Tibial nerve (tissue), 4 donors: Measurements from ENCODE around the gene PSD2. TPM values are rescaled to one million over a fixed set of nuclear protein-coding genes. Genes with fewer than 3 reads are reported as not detected.

Source experiments
- DNase-seq, 2 donors: peaks; one replicate each; pipeline ENCODE4 v3.0.0-alpha.2; 2019; ENCODE audit warnings: low spot score in 2 of 2
- H3K27ac ChIP-seq, 4 donors: fragments of 200-600 bp; sonication (generic) in 3 of 4; one replicate each; pipeline ENCODE4 v1.5.1; 2017 to 2019; ENCODE audit warnings: mild to moderate bottlenecking in 1 of 4
- H3K27me3 ChIP-seq, 2 donors: fragments of 200-600 bp; sonication (generic) in 1 of 2; one replicate each; pipeline versions ENCODE4 v1.5.1 to v1.6.0; 2017 to 2019
- H3K36me3 ChIP-seq, 3 donors: fragments of 200-600 bp; sonication (generic); one replicate each; pipeline ENCODE4 v1.5.1; 2018 to 2019
- H3K4me1 ChIP-seq, 4 donors: fragments of 200-600 bp; sonication (generic) in 3 of 4; one replicate each; pipeline ENCODE4 v1.5.1; 2017 to 2019
- H3K4me3 ChIP-seq, 4 donors: fragments of 200-600 bp; sonication (generic) in 3 of 4; one replicate each; pipeline ENCODE4 v1.5.1; 2017 to 2019; ENCODE audit warnings: mild to moderate bottlenecking in 1 of 4, moderate library complexity in 1 of 4
- H3K9me3 ChIP-seq, 4 donors: fragments of 200-600 bp; sonication (generic) in 3 of 4; one replicate each; pipeline ENCODE4 v1.5.1; 2017 to 2019
- EP300 ChIP-seq, 2 donors: sonication (generic); formaldehyde crosslinking; IDR thresholded peaks; one replicate each; pipeline ENCODE4 v1.6.1; 2017; ENCODE audit warnings: antibody characterized with exemption in 2 of 2, mild to moderate bottlenecking in 1 of 2
- POLR2A ChIP-seq, 2 donors: fragments of 450-650 bp; IDR thresholded peaks; one replicate each; pipeline ENCODE4 v1.6.1; 2017; ENCODE audit warnings: antibody characterized with exemption in 2 of 2, mild to moderate bottlenecking in 2 of 2, moderate library complexity in 2 of 2
- WGBS, 2 donors: methylation state at CpG; one replicate each; pipeline ENCODE4 v1.1.5; 2018; 5-methylcytosine and 5-hydroxymethylcytosine counted together
- total RNA-seq, 4 donors: library from RNA; depleted of rRNA; stranded (reverse); fragments of >200 nt; gene quantifications; one replicate each; pipeline ENCODE4 v1.1.0, GENCODE V29; 2016
- TF ChIP-seq, protein P1 (sequence below), 5 experiments: fragments of 200-600 bp in 3 of 5; fragments of 450-650 bp in 2 of 5; sonication (generic) in 3 of 5; IDR thresholded peaks; one replicate each; pipeline ENCODE4 v1.5.1; 2016 to 2019; ENCODE audit warnings: antibody characterized with exemption in 5 of 5, mild to moderate bottlenecking in 3 of 5, moderate library complexity in 2 of 5

Gene PSD2
- total RNA-seq, 4 donors from 2014 or later: under 0.01 to 0.30 (median 0.21) TPM; not detected in 1

DNA sequence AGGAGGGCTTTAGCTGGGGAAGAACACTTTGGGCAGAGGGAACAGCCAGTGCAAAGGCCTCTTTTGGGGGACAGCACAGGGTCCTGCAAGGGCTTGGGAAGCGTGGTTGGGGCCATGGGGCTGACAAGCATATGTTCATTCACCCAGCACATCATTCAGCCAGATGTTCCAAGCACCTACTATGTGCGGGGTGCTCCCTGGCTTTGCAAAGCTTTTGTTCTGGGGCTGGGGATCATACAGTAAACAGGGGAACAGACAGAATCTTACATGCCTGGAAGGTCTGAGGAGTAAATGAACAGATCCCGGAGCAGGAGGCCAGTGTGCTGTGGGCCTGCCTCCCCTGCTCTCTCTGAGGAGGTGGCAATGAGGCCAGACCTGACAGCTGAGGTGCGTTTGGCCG is 16.7 kb downstream of the PSD2 start:
- H3K4me1 ChIP-seq: no peaks in the 10 kb centered on the region
- no peak for DNase-seq
- no peaks in the 10 kb centered on the region for H3K27me3 ChIP-seq
- TF ChIP-seq EP300 (IDR thresholded peaks at IDR 0.05): no peak
- TF ChIP-seq, protein P1, sequence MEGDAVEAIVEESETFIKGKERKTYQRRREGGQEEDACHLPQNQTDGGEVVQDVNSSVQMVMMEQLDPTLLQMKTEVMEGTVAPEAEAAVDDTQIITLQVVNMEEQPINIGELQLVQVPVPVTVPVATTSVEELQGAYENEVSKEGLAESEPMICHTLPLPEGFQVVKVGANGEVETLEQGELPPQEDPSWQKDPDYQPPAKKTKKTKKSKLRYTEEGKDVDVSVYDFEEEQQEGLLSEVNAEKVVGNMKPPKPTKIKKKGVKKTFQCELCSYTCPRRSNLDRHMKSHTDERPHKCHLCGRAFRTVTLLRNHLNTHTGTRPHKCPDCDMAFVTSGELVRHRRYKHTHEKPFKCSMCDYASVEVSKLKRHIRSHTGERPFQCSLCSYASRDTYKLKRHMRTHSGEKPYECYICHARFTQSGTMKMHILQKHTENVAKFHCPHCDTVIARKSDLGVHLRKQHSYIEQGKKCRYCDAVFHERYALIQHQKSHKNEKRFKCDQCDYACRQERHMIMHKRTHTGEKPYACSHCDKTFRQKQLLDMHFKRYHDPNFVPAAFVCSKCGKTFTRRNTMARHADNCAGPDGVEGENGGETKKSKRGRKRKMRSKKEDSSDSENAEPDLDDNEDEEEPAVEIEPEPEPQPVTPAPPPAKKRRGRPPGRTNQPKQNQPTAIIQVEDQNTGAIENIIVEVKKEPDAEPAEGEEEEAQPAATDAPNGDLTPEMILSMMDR (IDR thresholded peaks at IDR 0.05): no peak
- no peak for TF ChIP-seq POLR2A (IDR thresholded peaks at IDR 0.05)
- H3K9me3 ChIP-seq: no peaks in the 10 kb centered on the region
- 87 to 88% methylated on average over 5 of the region's 5 CpGs for WGBS, 2 donors
- H3K4me3 ChIP-seq: no peak overlapping the region
- H3K27ac ChIP-seq: no peak overlapping the region
- no peaks in the 10 kb centered on the region for H3K36me3 ChIP-seq

GRCh38 chr5:139812836-139813805 is 17.5 kb downstream of the PSD2 start:
- Histone ChIP-seq H3K4me3 (no peak overlapping the region), H3K36me3 (no peaks in the 10 kb centered on the region), H3K27me3 (no peaks in the 10 kb centered on the region), H3K4me1 (no peaks in the 10 kb centered on the region), H3K27ac (no peak overlapping the region), H3K9me3 (peaks cover 0 to 7% (median 0%) of the 10 kb centered on the region in 4 donors)
- TF ChIP-seq POLR2A (IDR thresholded peaks at IDR 0.05): no peak
- TF ChIP-seq EP300 (IDR thresholded peaks at IDR 0.05): no peak
- TF ChIP-seq, protein P1 (IDR thresholded peaks at IDR 0.05): no peak
- DNase-seq: no peak
- 91 to 92% methylated on average over 13 to 19 of the region's 25 CpGs for WGBS, 2 donors

DNA sequence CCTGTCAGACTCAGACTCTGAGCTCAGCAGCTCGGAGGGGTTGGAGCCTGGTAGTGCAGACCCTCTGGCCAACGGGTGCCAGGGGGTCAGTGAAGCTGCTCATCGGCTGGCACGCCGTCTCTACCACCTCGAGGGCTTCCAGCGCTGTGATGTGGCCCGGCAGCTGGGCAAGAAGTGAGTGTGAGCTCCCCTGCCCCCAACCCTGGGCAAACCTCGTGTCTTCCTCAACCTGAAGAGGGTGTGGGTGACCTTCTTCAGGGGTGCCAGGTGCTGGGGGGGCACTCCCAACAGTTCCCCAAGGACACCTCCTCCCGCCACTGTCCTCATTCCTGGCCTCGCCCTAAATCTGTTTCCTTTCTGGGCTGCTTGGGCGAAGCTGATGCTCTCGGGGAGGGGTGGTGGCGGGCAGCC is 18.6 kb downstream of the PSD2 start:
- H3K4me3 ChIP-seq: no peak overlapping the region
- WGBS, 2 donors: 79 to 94% methylated on average over 9 to 14 of the region's 14 CpGs
- no peaks in the 10 kb centered on the region for H3K36me3 ChIP-seq
- no peaks in the 10 kb centered on the region for H3K27me3 ChIP-seq
- peaks cover 0 to 18% (median 2%) of the 10 kb centered on the region in 4 donors for H3K9me3 ChIP-seq
- H3K27ac ChIP-seq: no peak overlapping the region
- DNase-seq: no peak
- H3K4me1 ChIP-seq: no peaks in the 10 kb centered on the region
- TF ChIP-seq, protein P1 (IDR thresholded peaks at IDR 0.05): no peak
- TF ChIP-seq POLR2A (IDR thresholded peaks at IDR 0.05): no peak
- no peak for TF ChIP-seq EP300 (IDR thresholded peaks at IDR 0.05)

DNA sequence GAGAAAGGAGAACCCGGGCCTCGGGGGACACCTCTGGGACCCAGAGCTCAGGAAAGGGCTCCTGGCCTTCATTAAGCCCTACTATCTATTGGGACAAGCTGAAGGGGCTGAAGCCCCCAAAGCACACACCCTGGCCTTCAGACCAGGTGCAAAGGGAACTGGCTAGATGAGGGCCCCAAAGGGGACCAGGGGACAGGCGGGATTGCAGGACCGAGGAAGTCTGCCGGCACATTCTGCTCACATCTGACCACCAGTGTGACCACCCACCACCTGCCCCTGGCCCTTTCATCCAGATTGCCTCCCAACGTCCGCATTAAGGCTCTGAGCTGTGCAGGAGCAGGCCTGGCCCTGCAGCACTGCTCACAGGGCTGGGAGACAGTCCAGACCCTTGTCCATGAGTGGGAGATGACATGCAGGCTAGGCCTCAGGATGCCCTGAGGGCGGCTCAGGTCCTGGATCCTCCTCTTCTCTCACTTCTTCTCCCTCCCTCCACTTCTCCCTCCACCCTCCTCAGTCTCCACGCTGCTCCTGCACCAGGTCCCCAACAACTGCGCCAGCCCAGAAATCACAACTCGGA is 19.2 kb downstream of the PSD2 start:
- no peaks in the 10 kb centered on the region for H3K36me3 ChIP-seq
- TF ChIP-seq, protein P1 (IDR thresholded peaks at IDR 0.05): no peak
- no peak for TF ChIP-seq EP300 (IDR thresholded peaks at IDR 0.05)
- no peak for TF ChIP-seq POLR2A (IDR thresholded peaks at IDR 0.05)
- no peaks in the 10 kb centered on the region for H3K4me1 ChIP-seq
- no peak for DNase-seq
- H3K27ac ChIP-seq: no peak overlapping the region
- 90% methylated on average over 11 of the region's 11 CpGs for WGBS, 2 donors
- H3K9me3 ChIP-seq: peaks cover 0 to 24% (median 2%) of the 10 kb centered on the region in 4 donors
- no peaks in the 10 kb centered on the region for H3K27me3 ChIP-seq
- no peak overlapping the region for H3K4me3 ChIP-seq

DNA sequence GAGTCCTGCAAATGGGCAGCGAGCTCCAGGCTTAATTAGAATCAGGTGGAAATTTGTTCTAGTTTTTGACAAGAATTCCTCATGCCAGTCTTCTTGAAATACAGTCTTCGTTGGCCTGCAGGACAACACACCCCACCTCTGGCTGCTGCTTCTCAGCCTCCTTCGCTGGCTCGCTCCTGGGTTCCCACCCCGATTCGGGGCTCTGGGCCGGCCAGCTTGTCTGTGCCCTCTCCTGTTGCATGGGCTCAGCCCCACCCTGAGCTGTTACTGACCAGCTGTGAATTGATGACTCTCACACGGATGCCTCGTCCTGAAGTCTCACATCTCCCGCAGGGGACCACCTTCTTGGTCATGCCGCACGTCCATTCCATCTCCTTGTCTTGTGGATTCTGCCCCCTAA is 21.0 kb downstream of the PSD2 start:
- Histone ChIP-seq H3K27ac (no peak overlapping the region), H3K9me3 (peaks cover 0 to 25% (median 2%) of the 10 kb centered on the region in 4 donors), H3K4me3 (no peak overlapping the region), H3K4me1 (no peaks in the 10 kb centered on the region), H3K27me3 (no peaks in the 10 kb centered on the region), H3K36me3 (no peaks in the 10 kb centered on the region)
- whole genome bisulfite sequencing, 2 donors: 67 to 73% methylated on average over 12 of the region's 12 CpGs
- TF ChIP-seq, protein P1 (IDR thresholded peaks at IDR 0.05): no peak
- TF ChIP-seq POLR2A (IDR thresholded peaks at IDR 0.05) (no peak), EP300 (IDR thresholded peaks at IDR 0.05) (no peak)
- DNase-seq: no peak
